ENCODE measurements around the gene PRKCA.

GRCh38 chr17:66678061-66678460, 375.6 kb downstream of the PRKCA start:
- TF ChIP-seq STAT3 (IDR thresholded peaks at IDR 0.05; ENCODE audit: low read depth, low read length) = no peak
- no peak for TF ChIP-seq CTCF (IDR thresholded peaks at IDR 0.05 in 2 of 3, conservative IDR thresholded peaks at IDR 0.05 in 1 of 3; ENCODE audit: control insufficient read depth in 2 of 3, extremely low read depth in 1 of 3, insufficient read depth in 1 of 3, low read depth in 3 of 3, low read length in 3 of 3)
- no peak for TF ChIP-seq NFIC (IDR thresholded peaks at IDR 0.05; ENCODE audit: low read depth, low read length)
- no peak for TF ChIP-seq CEBPB (IDR thresholded peaks at IDR 0.05; ENCODE audit: borderline replicate concordance in 1 of 2, low read depth in 2 of 2, low read length in 2 of 2)
- no peak for TF ChIP-seq POLR2AphosphoS2 (IDR thresholded peaks at IDR 0.05; ENCODE audit: low read depth, low read length)
- TF ChIP-seq TARDBP (IDR thresholded peaks at IDR 0.05; ENCODE audit: borderline replicate concordance) = no peak
- no peak for TF ChIP-seq ZNF24 (IDR thresholded peaks at IDR 0.05)
- no peak for TF ChIP-seq KDM1A (IDR thresholded peaks at IDR 0.05; ENCODE audit: borderline replicate concordance)
- no peak for TF ChIP-seq JUND (IDR thresholded peaks at IDR 0.05; ENCODE audit: low read depth, low read length)
- no peak for TF ChIP-seq BCL11A (IDR thresholded peaks at IDR 0.05; ENCODE audit: low read depth, low read length)
- no peak for TF ChIP-seq WRNIP1 (IDR thresholded peaks at IDR 0.05; ENCODE audit: borderline replicate concordance, low read depth, low read length)
- no peak for TF ChIP-seq TCF12 (IDR thresholded peaks at IDR 0.05; ENCODE audit: low read depth, low read length)
- TF ChIP-seq CBFB (IDR thresholded peaks at IDR 0.05; ENCODE audit: low read depth) = no peak

Data from GM12878 (cell line).